Neural cell (in vitro differentiated cells): ENCODE data around the gene SMG6. TPM values are rescaled to one million over a fixed set of nuclear protein-coding genes. Genes with fewer than 3 reads are reported as not detected.

Experiments
- H2AFZ ChIP-seq: fragments of 200-600, 300-800 bp; sonication (generic), shearing (Covaris generic); 2 replicates; pipeline ENCODE4 v1.6.0; 2014; ENCODE audit warnings: low read depth, mild to moderate bottlenecking, antibody characterized with exemption, low read length, moderate library complexity
- H3F3A ChIP-seq: fragments of 200-600 bp; shearing (Covaris generic); 2 replicates; pipeline ENCODE4 v1.6.1; 2016; ENCODE audit warnings: mild to moderate bottlenecking, moderate library complexity, mixed read lengths, antibody characterized with exemption, low read length; ENCODE audit not compliant: insufficient read depth, poor library complexity, severe bottlenecking
- H3K27ac ChIP-seq: fragments of 200-600, 300-800 bp; sonication (generic), shearing (Covaris generic); 2 replicates; pipeline ENCODE4 v1.5.1; 2014; ENCODE audit warnings: mild to moderate bottlenecking, low read length, moderate library complexity
- H3K27me3 ChIP-seq: fragments of 300-800, 200-600 bp; sonication (generic), shearing (Covaris generic); 2 replicates; pipeline ENCODE4 v1.6.0; 2014; ENCODE audit warnings: mild to moderate bottlenecking, low read depth, low read length, moderate library complexity; ENCODE audit not compliant: insufficient read depth
- H3K36me3 ChIP-seq: fragments of 300-800, 200-600 bp; sonication (generic), shearing (Covaris generic); 2 replicates; pipeline ENCODE4 v1.5.1; 2014; ENCODE audit warnings: mild to moderate bottlenecking, antibody characterized with exemption, low read length, moderate library complexity; ENCODE audit not compliant: insufficient read depth
- H3K4me2 ChIP-seq: fragments of 300-800, 200-600 bp; sonication (generic), shearing (Covaris generic); 2 replicates; pipeline ENCODE4 v1.6.0; 2014; ENCODE audit warnings: mild to moderate bottlenecking, low read length
- H3K4me3 ChIP-seq: fragments of 300-800, 200-600 bp; sonication (generic), shearing (Covaris generic); 2 replicates; pipeline ENCODE4 v1.5.1; 2014; ENCODE audit warnings: mild to moderate bottlenecking, low read length, moderate library complexity
- H3K79me2 ChIP-seq: fragments of 200-600 bp; shearing (Covaris generic); replicated peaks from 2 replicates; pipeline ENCODE4 v1.6.0; 2014; ENCODE audit warnings: mild to moderate bottlenecking, low read length, moderate library complexity; ENCODE audit not compliant: insufficient read depth
- H3K9ac ChIP-seq: fragments of 300-800, 200-600 bp; sonication (generic), shearing (Covaris generic); 2 replicates; pipeline ENCODE4 v1.6.1; 2016; ENCODE audit warnings: mild to moderate bottlenecking, low read length, mixed read lengths
- H3K9me2 ChIP-seq: fragments of 200-600 bp; shearing (Covaris generic); 2 replicates; pipeline ENCODE4 v1.6.1; 2016; ENCODE audit warnings: mild to moderate bottlenecking, low read length, mixed read lengths; ENCODE audit not compliant: insufficient read depth
- H3K9me3 ChIP-seq: fragments of 200-600, 300-800 bp; sonication (generic), shearing (Covaris generic); 2 replicates; pipeline ENCODE4 v1.6.1; 2016; ENCODE audit warnings: mild to moderate bottlenecking, mixed run types, low read length, moderate library complexity, mixed read lengths
- H4K20me1 ChIP-seq: fragments of 200-600 bp; shearing (Covaris generic); 2 replicates; pipeline ENCODE4 v1.6.1; 2016; ENCODE audit warnings: mild to moderate bottlenecking, mixed run types; ENCODE audit not compliant: insufficient read depth
- CTCF ChIP-seq: fragments of 450-650 bp; IDR thresholded peaks from 2 replicates; pipeline ENCODE4 v1.5.1; 2014; ENCODE audit warnings: antibody characterized with exemption, mild to moderate bottlenecking, moderate library complexity; ENCODE audit not compliant: poor library complexity, severe bottlenecking
- EP300 ChIP-seq: fragments of 450-650 bp; conservative IDR thresholded peaks from 2 replicates; pipeline ENCODE4 v1.6.1; 2014; ENCODE audit warnings: antibody characterized with exemption, mild to moderate bottlenecking, moderate library complexity; ENCODE audit not compliant: poor library complexity, severe bottlenecking
- EZH2 ChIP-seq: fragments of 200-600, 300-800 bp; shearing (Covaris generic), sonication (generic); IDR thresholded peaks from 2 replicates; pipeline ENCODE4 v1.6.1; 2014; ENCODE audit warnings: antibody characterized with exemption, low read length, borderline replicate concordance, mild to moderate bottlenecking; ENCODE audit not compliant: insufficient read depth, poor library complexity, severe bottlenecking
- MXI1 ChIP-seq: fragments of 450-650 bp; conservative IDR thresholded peaks from 2 replicates; pipeline ENCODE4 v1.6.1; 2014; ENCODE audit warnings: antibody characterized with exemption, mild to moderate bottlenecking; ENCODE audit not compliant: poor library complexity, severe bottlenecking
- POLR2AphosphoS5 ChIP-seq: IDR thresholded peaks from 2 replicates; pipeline ENCODE4 v1.6.1; 2012
- RAD21 ChIP-seq: fragments of 450-650 bp; conservative IDR thresholded peaks from 2 replicates; pipeline ENCODE4 v1.6.1; 2014; ENCODE audit warnings: antibody characterized with exemption, mild to moderate bottlenecking, moderate library complexity
- REST ChIP-seq: IDR thresholded peaks from 2 replicates; pipeline ENCODE4 v1.6.1; 2012; ENCODE audit warnings: borderline replicate concordance
- SMC3 ChIP-seq: fragments of 450-650 bp; conservative IDR thresholded peaks from 2 replicates; pipeline ENCODE4 v1.6.1; 2014; ENCODE audit warnings: antibody characterized with exemption, mild to moderate bottlenecking, moderate library complexity; ENCODE audit not compliant: poor library complexity
- TAF1 ChIP-seq: IDR thresholded peaks from 2 replicates; pipeline ENCODE4 v1.6.1; 2012; ENCODE audit warnings: low read depth
- polyA plus RNA-seq: library from polyadenylated mRNA; depleted of rRNA; stranded (reverse); fragments of >200 nt; gene quantifications from 2 replicates; pipeline ENCODE4 v1.2.3, GENCODE V29; 2014

Gene SMG6
- polyA plus RNA-seq, 1 donor from 2014 or later, result 13.9 TPM

- Histone ChIP-seq H3K36me3 (no peaks in the 10 kb centered on the region), H4K20me1 (no peaks in the 10 kb centered on the region), H3K4me2 (no peak overlapping the region), H3K4me3 (no peak overlapping the region), H3K27ac (no peak overlapping the region), H3K9me2 (no peaks in the 10 kb centered on the region), H3K27me3 (no peaks in the 10 kb centered on the region), H3K9me3 (no peaks in the 10 kb centered on the region), H2AFZ (no peak overlapping the region), H3K79me2 (peaks cover 3% of the 10 kb centered on the region), H3F3A (no peaks in the 10 kb centered on the region), H3K9ac (no peak overlapping the region)
- TF ChIP-seq POLR2AphosphoS5 (no peak), SMC3 (no peak), TAF1 (no peak), EP300 (no peak), REST (no peak), EZH2 (no peak), MXI1 (no peak), CTCF (no peak), RAD21 (no peak)
These were observed 36.2 kb downstream of the SMG6 start for GRCh38 chr17:2267354-2267753.

- H3K4me2 ChIP-seq, result no peak overlapping the region
- H2AFZ ChIP-seq, result no peak overlapping the region
- H3F3A ChIP-seq, result no peaks in the 10 kb centered on the region
- no peaks in the 10 kb centered on the region for H4K20me1 ChIP-seq
- no peaks in the 10 kb centered on the region for H3K36me3 ChIP-seq
- no peaks in the 10 kb centered on the region for H3K27me3 ChIP-seq
- H3K9me3 ChIP-seq, result no peaks in the 10 kb centered on the region
- no peaks in the 10 kb centered on the region for H3K9me2 ChIP-seq
- peaks cover 3% of the 10 kb centered on the region for H3K79me2 ChIP-seq
- no peak for TF ChIP-seq SMC3
- no peak for TF ChIP-seq EP300
- no peak for TF ChIP-seq EZH2
- H3K9ac ChIP-seq, result no peak overlapping the region
- no peak overlapping the region for H3K4me3 ChIP-seq
- H3K27ac ChIP-seq, result no peak overlapping the region
These were observed 36.7 kb downstream of the SMG6 start for GRCh38 chr17:2266865-2267228.
